ENCODE results near the gene SLC37A1. TPM values are rescaled to one million over a fixed set of nuclear protein-coding genes. Genes with fewer than 3 reads are reported as not detected.

Gene SLC37A1
- total RNA-seq, 1 experiment from 2014 or later: 6.7 TPM

DNA sequence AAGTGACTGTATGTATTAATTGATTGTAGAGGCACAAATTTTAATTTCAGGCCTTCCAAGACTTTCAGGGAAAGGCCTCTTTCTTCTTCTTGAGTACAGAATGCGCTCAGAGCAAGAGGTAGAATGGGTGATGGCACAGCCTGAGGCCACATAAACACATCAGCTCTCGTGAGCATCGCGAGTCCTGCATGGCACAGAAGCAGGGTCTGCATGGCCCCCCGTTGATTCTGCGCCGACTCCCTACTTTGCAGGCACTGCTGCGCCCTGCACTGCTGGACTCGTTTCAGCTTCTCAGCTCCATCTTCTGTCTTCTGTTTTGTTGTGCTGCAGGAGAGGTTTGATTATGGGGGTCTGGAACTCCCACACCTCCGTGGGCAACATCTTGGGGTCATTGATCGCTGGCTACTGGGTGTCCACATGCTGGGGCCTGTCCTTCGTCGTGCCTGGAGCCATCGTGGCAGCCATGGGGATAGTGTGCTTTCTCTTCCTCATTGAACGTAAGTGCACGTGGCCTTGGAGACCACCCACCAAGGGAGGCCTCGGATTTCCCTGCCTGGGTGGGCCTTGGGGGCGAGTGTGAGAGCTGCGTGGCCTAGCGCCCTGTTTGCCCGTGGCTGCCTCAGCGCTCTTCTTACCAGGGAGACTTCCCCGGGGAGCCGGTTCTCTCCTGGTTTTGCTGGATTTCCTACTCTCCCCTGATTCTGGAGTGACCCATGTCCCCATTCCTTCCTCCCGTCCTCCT is 29.6 kb downstream of the SLC37A1 start:
- DNase-seq (ENCODE audit: low spot score): no peak

DNA sequence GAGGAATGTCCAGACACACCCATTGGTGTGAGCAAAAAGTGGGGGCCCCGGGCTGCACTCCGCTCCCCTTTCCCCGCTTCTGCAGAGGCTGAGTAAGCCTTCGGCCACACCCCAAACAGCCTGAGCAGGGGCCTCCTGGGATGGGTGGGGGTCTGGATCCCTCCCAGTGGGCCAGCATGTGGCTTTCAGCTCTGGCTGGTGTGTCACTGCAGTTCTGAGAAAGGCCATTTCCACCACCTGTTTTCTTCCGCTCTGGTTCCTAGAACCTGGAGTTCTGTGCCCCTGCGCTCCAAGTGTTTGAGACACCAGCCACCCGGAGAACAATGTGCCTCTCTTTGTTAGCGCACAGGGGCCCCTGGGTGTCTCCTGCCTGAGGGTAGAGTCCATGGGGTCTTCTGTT is 30.9 kb downstream of the SLC37A1 start:
- DNase-seq (ENCODE audit: low spot score): no peak

DNA sequence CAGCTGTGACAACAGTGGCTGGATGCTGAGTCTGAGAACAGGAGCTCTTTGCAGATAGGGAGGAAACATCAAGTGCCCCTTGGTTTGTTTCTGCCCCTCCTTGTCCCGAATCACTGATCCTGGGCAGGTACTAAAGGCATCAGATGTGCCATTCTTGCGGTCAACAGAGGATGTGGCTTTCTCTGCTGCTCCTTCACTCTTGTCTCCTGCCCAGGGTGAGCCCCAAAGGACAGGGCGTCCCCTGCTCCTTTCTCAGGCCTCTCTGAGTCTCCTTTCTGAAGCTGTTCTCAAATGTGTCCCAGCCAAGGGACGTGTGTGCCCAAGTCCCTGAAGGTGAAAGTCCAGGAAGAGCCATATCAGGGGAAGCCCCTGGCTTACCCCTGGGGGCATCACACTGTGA is 31.7 kb downstream of the SLC37A1 start:
- DNase-seq (ENCODE audit: low spot score): no peak

DNA sequence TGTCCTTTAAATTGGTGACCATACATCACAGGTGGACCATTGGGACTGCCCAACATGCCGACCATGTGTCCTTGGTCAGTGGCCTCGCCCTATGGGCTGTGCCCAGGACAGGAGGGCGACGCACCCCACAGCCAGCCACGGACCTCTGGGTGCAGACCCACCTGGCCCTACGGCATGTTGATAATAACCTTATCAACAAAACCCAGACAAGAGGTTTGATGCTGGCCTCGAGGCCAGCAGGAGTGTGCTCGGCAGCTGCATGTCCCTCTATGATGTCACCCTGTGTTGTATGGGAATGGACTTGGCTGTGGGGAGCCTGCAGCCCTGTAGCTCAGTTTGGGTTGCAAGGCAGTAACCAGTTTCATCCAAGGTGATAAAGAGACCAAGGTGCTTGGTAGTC is 32.1 kb downstream of the SLC37A1 start:
- no peak for DNase-seq (ENCODE audit: low spot score)

DNA sequence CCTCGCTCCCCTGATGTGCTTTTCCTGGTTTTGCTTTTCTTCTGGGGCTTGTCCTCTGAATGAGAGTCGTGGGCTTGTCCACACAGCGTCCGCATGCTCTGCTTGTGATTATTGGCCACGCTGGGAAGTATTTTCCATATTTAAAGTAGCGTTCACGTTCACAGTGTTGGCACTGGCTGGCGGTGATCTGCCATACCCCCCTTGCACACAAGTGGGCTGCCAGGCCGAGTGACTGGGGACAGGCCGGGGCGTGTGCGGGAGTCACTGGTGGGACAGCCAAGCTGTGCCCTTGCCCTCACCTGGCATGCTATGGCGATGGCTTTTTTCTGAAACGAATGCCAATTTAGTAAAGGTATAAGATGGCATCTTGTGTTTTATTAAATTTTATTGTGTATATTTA is 32.8 kb downstream of the SLC37A1 start:
- no peak for DNase-seq (ENCODE audit: low spot score)

DNA sequence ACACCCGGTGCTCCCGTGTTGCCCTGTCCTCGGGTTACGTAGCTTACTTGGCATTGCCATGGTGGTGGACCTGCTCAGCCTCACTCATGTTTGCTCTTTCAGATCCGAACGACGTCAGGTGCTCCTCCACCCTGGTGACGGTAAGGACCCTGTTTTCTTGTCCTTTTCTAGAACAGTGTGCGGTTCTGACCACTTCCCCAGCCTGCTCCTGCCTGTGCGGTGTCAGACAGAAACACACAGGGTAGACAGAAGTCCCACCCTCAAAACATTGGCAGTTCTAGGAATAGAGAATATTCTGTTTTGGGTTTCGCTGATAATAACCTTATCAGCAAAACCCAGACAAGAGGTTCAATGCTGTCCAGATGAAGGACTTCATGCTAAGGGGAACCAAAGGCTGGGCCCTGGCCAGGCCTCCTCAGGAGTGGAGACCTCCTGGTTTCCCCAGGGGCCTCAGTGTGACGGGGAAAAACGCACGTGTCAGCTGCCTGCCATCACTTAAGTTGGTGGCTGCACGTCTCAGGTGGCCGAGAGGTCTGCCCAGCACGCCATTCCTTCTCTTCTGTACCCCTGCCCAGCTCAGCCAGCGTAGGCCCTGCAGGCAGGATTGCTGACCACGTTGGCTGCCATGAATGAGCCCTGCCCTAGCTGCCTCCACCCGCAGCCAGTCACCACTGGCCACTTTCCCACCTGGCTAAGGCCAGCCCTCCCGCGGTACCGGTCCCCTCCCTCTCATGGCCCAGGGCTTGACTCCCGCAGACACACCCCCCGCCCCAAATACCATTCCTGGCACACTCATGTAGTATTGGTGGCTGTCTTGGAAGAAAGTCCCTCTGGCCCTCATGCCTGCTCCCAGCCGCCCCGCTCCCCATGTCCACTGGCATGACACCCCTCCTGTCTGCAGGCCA is 33.6 kb downstream of the SLC37A1 start:
- DNase-seq (ENCODE audit: low spot score): no peak

DNA sequence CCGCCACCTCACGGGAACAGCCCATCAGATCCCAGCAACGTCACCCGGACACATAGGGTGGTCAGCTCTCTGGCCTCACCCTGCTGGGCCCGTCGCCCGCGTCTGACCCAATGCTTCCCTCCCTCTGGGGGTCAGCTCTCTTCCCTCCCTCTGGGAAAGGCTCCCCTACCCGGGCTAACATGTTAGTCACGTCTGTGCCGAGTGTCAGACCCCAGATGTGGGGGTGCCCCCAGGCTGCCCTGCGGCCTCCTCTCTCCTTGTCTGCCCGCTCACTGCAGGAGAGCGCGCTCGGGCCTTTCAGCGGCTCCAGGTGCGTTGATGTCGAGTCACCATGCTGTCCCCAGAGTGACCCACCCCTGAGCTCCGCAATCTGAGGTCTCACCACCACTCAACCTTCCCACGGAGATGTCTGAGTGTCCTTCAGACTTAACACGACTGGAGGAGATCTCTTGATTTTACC is 34.3 kb downstream of the SLC37A1 start:
- no peak for DNase-seq (ENCODE audit: low spot score)

DNA sequence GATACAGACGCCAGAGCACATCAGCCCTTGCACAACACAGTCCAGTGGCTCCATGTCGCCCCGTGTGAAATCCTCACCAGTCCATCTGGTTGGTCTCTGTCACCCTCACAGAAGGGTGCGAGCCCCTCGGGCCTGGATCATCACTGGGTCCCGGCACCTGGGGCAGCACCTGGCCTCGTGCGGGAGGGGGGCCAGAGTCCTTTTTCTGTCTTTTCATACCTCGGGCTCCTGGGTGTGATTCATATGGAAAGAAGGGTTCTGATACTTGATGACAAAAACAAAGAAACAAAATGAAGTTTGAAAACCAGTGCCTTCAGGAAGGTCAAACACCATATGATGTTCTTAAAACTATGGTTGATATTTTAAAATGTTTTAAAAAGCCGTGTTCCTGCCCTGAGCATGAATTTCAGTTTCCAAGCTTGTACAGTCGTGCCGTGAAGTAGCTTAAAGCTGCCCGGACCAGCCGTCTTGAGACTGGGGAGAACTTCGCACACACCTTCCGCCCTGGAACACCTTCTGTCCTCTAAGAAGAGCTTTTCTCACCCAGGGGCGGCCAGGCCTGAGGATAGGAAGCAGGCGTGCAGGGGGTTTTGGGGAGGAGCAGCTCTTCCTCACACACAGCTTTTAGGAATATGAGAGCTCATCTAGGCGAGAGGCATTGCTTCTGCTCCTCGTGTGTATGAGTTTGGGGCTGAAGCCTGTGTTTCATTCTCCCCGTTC is 35.2 kb downstream of the SLC37A1 start:
- no peak for DNase-seq (ENCODE audit: low spot score)

DNA sequence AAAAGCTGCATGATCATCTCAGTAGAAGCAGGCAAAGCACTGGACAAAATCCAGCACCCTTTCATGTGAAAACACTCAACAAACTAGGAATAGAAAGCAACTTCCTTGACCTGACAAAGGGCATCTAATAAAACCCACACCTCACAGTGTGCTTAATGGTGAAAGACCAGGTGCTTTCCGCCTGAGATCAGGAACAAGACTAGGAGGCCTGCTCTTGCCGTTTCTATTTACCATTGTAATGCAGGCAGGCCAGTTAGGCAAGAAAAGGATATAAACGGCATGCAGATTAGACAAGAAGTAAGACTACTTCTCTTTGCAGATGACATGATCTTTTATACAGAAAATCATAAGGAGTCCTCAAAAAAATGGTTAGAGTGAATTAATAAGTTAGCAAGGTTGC is 37.2 kb downstream of the SLC37A1 start:
- no peak for DNase-seq (ENCODE audit: low spot score)

DNA sequence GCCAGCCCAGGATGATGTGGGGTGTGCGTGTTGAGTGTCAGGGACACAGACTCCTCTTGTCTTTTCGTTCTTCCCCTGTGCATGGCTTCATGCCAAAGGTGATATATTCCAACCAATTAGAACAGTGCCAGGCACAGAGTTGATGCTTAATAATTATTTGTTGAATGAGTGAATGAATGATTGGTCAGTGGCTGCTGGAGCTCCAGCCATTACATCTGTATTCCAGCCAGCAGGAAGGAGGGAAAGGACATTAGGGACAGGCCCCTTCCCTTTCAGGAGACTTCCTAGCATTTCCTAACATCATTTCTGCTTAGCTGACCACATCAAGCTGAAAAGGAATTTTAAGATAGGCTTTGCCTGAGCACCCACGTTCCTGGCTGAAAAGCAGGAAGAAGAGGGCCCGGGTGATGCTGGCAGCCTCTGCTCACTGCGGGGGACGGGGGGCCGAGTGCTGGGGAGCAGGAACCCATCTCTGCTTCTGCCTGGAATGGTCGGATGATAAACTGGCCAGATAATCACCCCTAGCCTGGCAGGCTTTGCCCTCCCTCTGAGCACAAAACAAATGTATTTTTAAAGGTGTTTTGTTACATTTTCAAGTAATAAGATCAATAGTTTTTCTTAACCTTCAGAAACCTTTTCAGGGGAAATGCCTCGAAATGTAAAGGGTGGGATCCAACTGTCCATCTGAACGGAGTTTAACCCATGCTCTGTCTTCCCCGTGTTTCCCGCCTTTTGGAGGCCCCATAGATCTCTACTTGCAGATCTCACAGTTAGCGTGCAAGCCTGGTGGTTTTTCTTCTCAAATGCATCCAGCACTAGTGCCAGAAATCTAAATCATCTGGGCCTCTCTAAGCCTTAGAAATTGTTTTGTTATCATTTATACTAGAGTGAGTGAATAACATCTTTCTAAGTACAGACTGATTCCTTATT is 39.0 kb downstream of the SLC37A1 start:
- DNase-seq (ENCODE audit: low spot score): no peak

DNA sequence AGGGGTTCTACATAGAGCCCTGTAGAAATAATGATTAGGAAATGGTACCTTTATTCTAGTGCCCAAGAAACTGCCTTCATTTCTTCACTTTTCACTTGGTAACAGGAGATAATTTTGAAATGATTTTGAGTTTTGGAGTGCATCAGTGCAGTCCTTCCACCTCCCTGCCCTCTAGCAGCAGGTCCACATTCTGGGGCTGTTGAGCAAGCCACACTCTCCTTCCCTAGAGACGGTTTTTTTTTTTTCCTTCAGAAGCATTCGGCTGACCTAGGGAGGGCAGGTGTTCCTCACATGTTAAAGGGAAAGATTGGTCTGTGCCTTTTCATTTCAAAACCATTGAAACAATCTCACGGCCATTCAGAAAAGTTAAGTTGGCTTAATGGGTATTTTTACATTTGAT is 39.8 kb downstream of the SLC37A1 start:
- DNase-seq (ENCODE audit: low spot score): no peak

DNA sequence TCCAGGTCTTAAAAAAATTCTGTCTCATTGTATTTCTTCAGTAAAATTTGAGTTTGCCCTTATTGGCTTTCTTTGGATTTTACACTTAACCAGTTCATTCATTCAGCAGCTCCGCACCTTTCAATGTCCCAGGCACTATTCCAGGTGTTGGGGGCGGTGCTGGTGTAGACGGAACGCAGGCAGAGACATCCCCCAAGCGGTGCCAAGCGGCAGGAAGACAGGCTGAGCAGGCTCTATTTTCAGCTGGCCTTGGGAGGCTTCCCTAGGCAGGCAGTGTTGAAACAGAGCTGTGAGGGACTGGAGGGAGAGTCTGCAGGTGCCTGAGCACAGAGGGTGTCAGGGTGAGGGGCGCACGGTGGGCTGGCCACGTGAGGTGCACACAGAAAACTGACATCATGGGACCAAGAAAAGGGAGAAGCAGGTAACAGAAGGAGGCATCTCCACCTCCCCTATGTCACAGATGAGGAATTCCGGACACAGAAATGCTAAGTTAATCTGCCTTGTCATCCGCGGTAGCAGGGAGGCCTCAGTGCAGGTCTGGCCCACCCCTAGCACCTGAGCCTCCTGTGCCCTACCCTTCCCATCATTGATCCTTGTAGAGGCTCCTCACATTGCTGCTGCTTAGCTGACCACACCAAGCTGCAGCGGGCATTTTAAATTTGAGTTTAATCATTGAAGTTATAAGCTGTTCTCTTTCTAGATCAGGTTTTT is 40.8 kb downstream of the SLC37A1 start:
- DNase-seq (ENCODE audit: low spot score): no peak

DNA sequence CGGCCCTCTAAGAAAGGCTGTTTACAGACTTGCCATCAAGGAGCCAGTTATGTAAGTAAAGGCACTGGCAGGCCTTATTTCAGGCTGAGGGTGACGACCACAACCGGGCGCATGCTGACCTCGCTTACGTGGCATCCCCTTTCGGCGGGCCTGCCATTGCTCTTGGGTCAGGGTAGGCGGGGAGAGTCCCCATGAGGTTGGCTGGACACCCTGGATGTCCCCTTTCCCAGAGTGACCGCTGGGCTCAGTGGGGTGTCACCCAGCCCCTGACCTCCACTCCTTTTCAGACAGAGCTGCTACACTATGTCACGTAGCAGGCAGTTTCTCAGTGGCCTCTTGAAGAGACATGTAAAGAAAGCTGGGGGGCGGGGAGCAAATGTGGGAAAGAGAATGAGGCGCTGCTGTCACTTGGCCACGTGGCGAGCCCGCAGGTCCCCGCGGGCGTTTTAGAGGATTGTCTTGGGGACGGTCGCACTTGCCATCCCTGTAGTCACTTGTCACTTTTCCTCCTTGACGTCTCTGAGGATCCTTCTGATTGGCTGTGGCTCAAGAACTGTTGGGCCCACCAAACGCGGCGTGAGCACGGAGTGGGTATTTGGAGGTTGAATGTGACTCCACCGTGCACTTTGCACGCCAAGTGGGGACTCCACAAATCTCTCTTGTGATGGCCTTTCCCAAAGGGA is 42.2 kb downstream of the SLC37A1 start:
- DNase-seq (ENCODE audit: low spot score): no peak

DNA sequence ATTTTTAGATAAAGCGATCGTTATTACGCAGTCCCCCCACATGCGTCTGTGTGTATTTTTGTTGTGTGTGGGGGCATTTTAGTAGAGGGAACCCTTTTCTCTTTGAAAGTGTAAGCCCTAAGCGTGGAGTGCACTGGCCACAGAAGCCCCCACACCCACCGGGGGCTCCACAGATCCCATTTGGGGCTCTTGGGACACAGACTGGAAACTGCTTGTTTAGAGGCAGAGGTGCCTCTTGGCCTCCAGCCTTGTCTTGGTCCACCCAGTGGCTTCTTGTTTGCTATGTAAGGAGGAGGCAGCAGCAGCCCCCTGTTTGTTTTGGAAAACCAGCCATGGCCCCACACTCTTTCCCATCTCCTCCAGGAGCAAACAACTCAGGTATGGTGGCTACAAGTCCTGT is 42.8 kb downstream of the SLC37A1 start:
- DNase-seq (ENCODE audit: low spot score): no peak

DNA sequence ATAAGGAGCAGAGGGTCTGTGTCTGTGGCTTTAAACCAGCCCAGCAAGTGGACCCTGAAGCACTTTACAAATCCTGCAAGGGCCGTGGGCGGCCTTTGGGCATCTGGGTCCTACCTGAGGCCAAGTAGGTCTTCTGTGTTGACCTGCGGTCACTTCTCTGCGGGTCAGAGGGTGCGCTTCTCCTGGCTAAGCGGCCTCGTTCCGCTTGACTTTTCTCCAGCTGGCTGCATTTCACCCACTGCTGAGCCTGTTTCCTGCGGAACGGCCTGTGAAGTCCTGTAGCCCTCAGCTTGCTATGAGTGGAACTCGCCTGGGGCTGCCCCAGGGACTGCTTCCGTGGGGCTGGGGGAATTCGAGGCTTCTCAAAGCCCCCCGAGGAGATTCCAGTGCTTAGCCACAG is 43.3 kb downstream of the SLC37A1 start:
- DNase-seq (ENCODE audit: low spot score): no peak

DNA sequence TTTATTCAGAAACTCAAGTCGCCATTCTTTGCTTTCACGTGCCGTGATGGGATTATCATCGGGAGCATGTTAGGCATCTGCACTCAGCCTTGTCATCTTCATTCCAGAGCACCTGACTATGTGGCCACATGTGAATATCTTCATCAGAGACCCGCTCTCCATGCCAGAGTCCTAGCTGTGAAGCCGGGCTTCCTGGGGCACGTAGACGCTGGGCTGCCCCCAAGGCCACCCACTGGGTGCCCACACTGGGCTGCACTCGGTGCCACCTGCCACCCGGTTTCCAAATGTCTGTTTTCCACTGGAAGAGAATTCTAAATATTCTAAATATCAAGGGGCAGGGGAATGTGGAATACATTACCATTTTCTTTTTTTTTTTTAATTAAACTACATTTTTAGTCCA is 43.8 kb downstream of the SLC37A1 start:
- DNase-seq (ENCODE audit: low spot score): no peak

DNA sequence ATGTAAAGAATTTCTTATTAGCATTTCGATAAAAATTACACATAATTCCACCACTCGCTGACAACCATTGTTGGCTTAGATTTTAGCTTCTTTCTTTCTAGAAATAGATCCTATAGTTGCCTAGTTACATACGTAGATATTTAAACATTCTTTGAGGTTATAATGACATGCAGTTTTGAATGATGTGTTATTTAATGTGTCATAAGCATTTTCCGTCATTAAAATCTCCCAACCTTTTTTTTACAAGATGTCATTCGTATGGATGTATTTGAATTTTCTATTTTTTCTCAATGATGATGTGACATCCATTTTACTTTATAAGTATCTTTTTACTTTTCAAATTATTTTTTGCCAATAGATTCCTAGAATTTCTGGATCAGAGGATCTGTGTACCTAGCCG is 44.7 kb downstream of the SLC37A1 start:
- DNase-seq (ENCODE audit: low spot score): no peak

DNA sequence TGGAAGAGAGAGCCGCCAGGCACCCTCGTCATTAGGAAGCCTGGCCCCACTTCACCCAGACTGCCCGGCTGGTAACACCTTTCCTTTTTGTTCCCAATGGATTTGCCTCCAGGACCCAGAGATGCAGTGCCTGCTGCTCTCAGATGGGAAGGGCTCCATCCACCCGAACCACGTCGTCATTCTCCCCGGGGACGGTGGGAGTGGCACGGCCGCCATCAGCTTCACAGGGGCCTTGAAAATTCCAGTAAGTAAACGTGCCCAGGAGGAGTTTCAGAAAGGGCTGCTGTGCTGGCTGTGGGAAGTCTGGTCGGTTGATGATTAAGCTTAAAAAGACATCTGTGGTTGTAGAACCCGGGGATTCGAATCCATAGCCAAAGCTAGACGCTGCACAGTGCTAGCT is 45.2 kb downstream of the SLC37A1 start:
- no peak for DNase-seq (ENCODE audit: low spot score)

DNA sequence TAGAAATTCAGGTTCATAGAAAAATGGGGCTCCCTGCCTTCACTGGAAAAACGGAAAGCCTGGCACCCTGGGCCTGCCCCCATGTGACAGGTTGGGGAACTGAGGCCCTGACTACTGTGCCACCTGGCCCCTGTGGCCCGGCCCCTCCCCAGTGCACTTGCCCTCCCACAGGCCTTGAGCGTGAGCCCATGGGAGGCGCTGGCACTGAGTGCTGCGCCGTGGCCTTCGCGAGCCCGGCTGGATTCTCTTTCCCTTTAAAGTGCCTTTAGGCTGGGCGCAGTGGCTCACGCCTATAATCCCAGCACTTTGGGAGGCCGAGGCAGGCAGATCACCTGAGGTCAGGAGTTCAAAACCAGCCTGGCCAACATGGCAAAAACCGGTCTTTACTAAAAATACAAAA is 45.7 kb downstream of the SLC37A1 start:
- DNase-seq (ENCODE audit: low spot score): no peak

Data from H4 (cell line).